Measurements from ENCODE around the gene PCSK6. TPM values are rescaled to one million over a fixed set of nuclear protein-coding genes. Genes with fewer than 3 reads are reported as not detected.

The PCSK6 gene
- total and polyA plus RNA-seq, 2 experiments from 2014 or later: 0.38 TPM; not detected in 1

- Histone ChIP-seq H3K9me3 (ENCODE audit: low read depth) (no peaks in the 10 kb centered on the region), H3K36me3 (ENCODE audit: low read depth) (no peaks in the 10 kb centered on the region), H4K20me1 (ENCODE audit: insufficient read depth) (no peaks in the 10 kb centered on the region), H3K27ac (no peak overlapping the region), H3K4me1 (ENCODE audit: insufficient read depth) (no peaks in the 10 kb centered on the region), H3K9ac (no peak overlapping the region), H3K27me3 (replicated peaks; ENCODE audit: insufficient read depth) (peaks cover 6% of the 10 kb centered on the region; the same call in 1 of the 2 replicates), H3K79me2 (ENCODE audit: insufficient read depth) (no peaks in the 10 kb centered on the region), H3K9me2 (ENCODE audit: insufficient read depth) (no peaks in the 10 kb centered on the region), H3K4me2 (ENCODE audit: unreplicated experiment) (no peak overlapping the region), H2AFZ (no peak overlapping the region), H3F3A (ENCODE audit: insufficient read depth) (no peaks in the 10 kb centered on the region), H3K4me3 (no peak overlapping the region)
- no peak for DNase-seq
- 44 to 50% methylated on average over 13 of the region's 13 CpGs for WGBS, 2 experiments (ENCODE audit: low coverage in 1 of 2, low lambda C conversion rate in 2 of 2, missing lambda C conversion rate in 2 of 2)
- in situ Hi-C loops (cut with MboI): no loop called here
- TF ChIP-seq EZH2phosphoT487 (IDR thresholded peaks at IDR 0.05; ENCODE audit: insufficient read depth, low read depth) (no peak), EZH2 (IDR thresholded peaks at IDR 0.05; ENCODE audit: insufficient read depth, poor library complexity, severe bottlenecking) (no peak)
Observed at GRCh38 chr15:101533371-101534140, 44.0 kb upstream of the PCSK6 start.

- TF ChIP-seq EZH2phosphoT487 (IDR thresholded peaks at IDR 0.05; ENCODE audit: insufficient read depth, low read depth) (no peak), EZH2 (IDR thresholded peaks at IDR 0.05; ENCODE audit: insufficient read depth, poor library complexity, severe bottlenecking) (no peak)
- Histone ChIP-seq H3K79me2 (ENCODE audit: insufficient read depth) (no peaks in the 10 kb centered on the region), H3K27ac (no peak overlapping the region), H3K4me2 (ENCODE audit: unreplicated experiment) (no peak overlapping the region), H3K9me2 (ENCODE audit: insufficient read depth) (no peaks in the 10 kb centered on the region), H3K4me1 (ENCODE audit: insufficient read depth) (no peaks in the 10 kb centered on the region), H3K4me3 (no peak overlapping the region), H3K27me3 (replicated peaks; ENCODE audit: insufficient read depth) (peaks cover 10% of the 10 kb centered on the region; the same call in 1 of the 2 replicates), H2AFZ (no peak overlapping the region), H3K36me3 (ENCODE audit: low read depth) (no peaks in the 10 kb centered on the region), H4K20me1 (ENCODE audit: insufficient read depth) (no peaks in the 10 kb centered on the region), H3K9ac (no peak overlapping the region), H3F3A (ENCODE audit: insufficient read depth) (no peaks in the 10 kb centered on the region), H3K9me3 (ENCODE audit: low read depth) (no peaks in the 10 kb centered on the region)
- in situ Hi-C loops (cut with MboI): no loop called here
- 55 to 60% methylated on average over 6 of the region's 6 CpGs for WGBS, 2 experiments (ENCODE audit: low coverage in 1 of 2, low lambda C conversion rate in 2 of 2, missing lambda C conversion rate in 2 of 2)
- DNase-seq: no peak
Observed at GRCh38 chr15:101532865-101533264, 43.4 kb upstream of the PCSK6 start.

GRCh38 chr15:101531170-101531569 lies 41.7 kb upstream of the PCSK6 start:
- H3K27me3 ChIP-seq (replicated peaks; ENCODE audit: insufficient read depth): peaks cover 18% of the 10 kb centered on the region; the same call in 1 of the 2 replicates
- H3K4me3 ChIP-seq: no peak overlapping the region
- no peaks in the 10 kb centered on the region for H3K9me3 ChIP-seq (ENCODE audit: low read depth)
- H3K4me1 ChIP-seq (ENCODE audit: insufficient read depth): no peaks in the 10 kb centered on the region
- H2AFZ ChIP-seq: no peak overlapping the region
- TF ChIP-seq EZH2phosphoT487 (IDR thresholded peaks at IDR 0.05; ENCODE audit: insufficient read depth, low read depth) (no peak), EZH2 (IDR thresholded peaks at IDR 0.05; ENCODE audit: insufficient read depth, poor library complexity, severe bottlenecking) (no peak)
- H3K36me3 ChIP-seq (ENCODE audit: low read depth): no peaks in the 10 kb centered on the region
- in situ Hi-C loops (cut with MboI): no loop called here
- H3F3A ChIP-seq (ENCODE audit: insufficient read depth): no peaks in the 10 kb centered on the region
- no peaks in the 10 kb centered on the region for H3K9me2 ChIP-seq (ENCODE audit: insufficient read depth)
- 51% methylated on average over 13 of the region's 13 CpGs for WGBS, 2 experiments (ENCODE audit: low coverage in 1 of 2, low lambda C conversion rate in 2 of 2, missing lambda C conversion rate in 2 of 2)
- no peak overlapping the region for H3K4me2 ChIP-seq (ENCODE audit: unreplicated experiment)
- no peaks in the 10 kb centered on the region for H4K20me1 ChIP-seq (ENCODE audit: insufficient read depth)
- DNase-seq: no peak
- no peak overlapping the region for H3K27ac ChIP-seq
- H3K79me2 ChIP-seq (ENCODE audit: insufficient read depth): no peaks in the 10 kb centered on the region
- no peak overlapping the region for H3K9ac ChIP-seq

- DNase-seq: no peak
- no peak overlapping the region for H2AFZ ChIP-seq
- no peak overlapping the region for H3K9ac ChIP-seq
- no peak overlapping the region for H3K27ac ChIP-seq
- no peak overlapping the region for H3K4me3 ChIP-seq
- H3K4me1 ChIP-seq (ENCODE audit: insufficient read depth): no peaks in the 10 kb centered on the region
- no peak overlapping the region for H3K4me2 ChIP-seq (ENCODE audit: unreplicated experiment)
- in situ Hi-C loops (cut with MboI): no loop called here
- H4K20me1 ChIP-seq (ENCODE audit: insufficient read depth): no peaks in the 10 kb centered on the region
- no peak for TF ChIP-seq EZH2phosphoT487 (IDR thresholded peaks at IDR 0.05; ENCODE audit: insufficient read depth, low read depth)
- TF ChIP-seq EZH2 (IDR thresholded peaks at IDR 0.05; ENCODE audit: insufficient read depth, poor library complexity, severe bottlenecking): no peak
- WGBS, 2 experiments (ENCODE audit: low coverage in 1 of 2, low lambda C conversion rate in 2 of 2, missing lambda C conversion rate in 2 of 2): 72 to 75% methylated on average over 16 to 17 of the region's 17 CpGs
- no peaks in the 10 kb centered on the region for H3K9me2 ChIP-seq (ENCODE audit: insufficient read depth)
- H3K79me2 ChIP-seq (ENCODE audit: insufficient read depth): no peaks in the 10 kb centered on the region
- peaks cover 18% of the 10 kb centered on the region; the same call in 1 of the 2 replicates for H3K27me3 ChIP-seq (replicated peaks; ENCODE audit: insufficient read depth)
- no peaks in the 10 kb centered on the region for H3K9me3 ChIP-seq (ENCODE audit: low read depth)
- no peaks in the 10 kb centered on the region for H3K36me3 ChIP-seq (ENCODE audit: low read depth)
- no peaks in the 10 kb centered on the region for H3F3A ChIP-seq (ENCODE audit: insufficient read depth)
Observed at GRCh38 chr15:101530224-101530958, 40.9 kb upstream of the PCSK6 start.
